Measurements from ENCODE around the gene HMOX1. TPM values are rescaled to one million over a fixed set of nuclear protein-coding genes. Genes with fewer than 3 reads are reported as not detected.

The HMOX1 gene
- total and polyA plus RNA-seq, 2 of the 8 experiments (the other 6 are each of a cell fraction or from before 2014, with no cell fraction given), result 25.0 to 41.6 TPM

GRCh38 chr22:35342390-35342789 lies 38.5 kb upstream of the HMOX1 start:
- ChIA-PET CTCF (ENCODE audit: partially characterized antibody) (interaction anchor here (1.9 kb wide), 1 partner anchor 9 kb away, joined by 8 read pairs; no protein-coding TSS in a partner anchor), POLR2A (ENCODE audit: partially characterized antibody) (interaction anchor here (1.5 kb wide), 1 partner anchor 14 kb away, joined by 5 read pairs; no protein-coding TSS in a partner anchor)
- Histone ChIP-seq H3K23me2 (ENCODE audit: low read depth, low read length) (peaks cover 15% of the 10 kb centered on the region), H3K4ac (replicated peaks; ENCODE audit: insufficient read length, low read depth, low read length) (no peak overlapping the region), H2BK20ac (ENCODE audit: low read length) (no peak overlapping the region), H3K36me3 (ENCODE audit: control insufficient read depth in 2 of 4, insufficient read depth in 4 of 4, low read length in 3 of 4) (peaks cover 0 to 14% (median 2%) of the 10 kb centered on the region in 4 experiments; a peak in 4 of 8 replicates), H4K91ac (replicated peaks; ENCODE audit: insufficient read length, low read length) (no peak overlapping the region), H2BK12ac (ENCODE audit: low read depth, low read length) (no peak overlapping the region), H3K14ac (ENCODE audit: insufficient read length) (no peak overlapping the region), H3K9me3 (ENCODE audit: insufficient read depth in 2 of 2, low read depth in 1 of 2, low read length in 1 of 2) (no peaks in the 10 kb centered on the region), H3K9ac (replicated peaks in 1 of 4; ENCODE audit: extremely low read depth in 1 of 4, low read depth in 3 of 4, low read length in 3 of 4) (no peak overlapping the region), H2BK15ac (ENCODE audit: low read length) (no peak overlapping the region), H3K27me3 (replicated peaks in 1 of 4; ENCODE audit: control insufficient read depth in 3 of 4, extremely low read depth in 1 of 4, insufficient read depth in 3 of 4, low read length in 3 of 4) (no peaks in the 10 kb centered on the region), H4K5ac (ENCODE audit: insufficient read length, low read depth, low read length) (no peak overlapping the region), H4K20me1 (replicated peaks in 1 of 2; ENCODE audit: control insufficient read depth in 1 of 2, insufficient read depth in 2 of 2, low read length in 2 of 2) (peaks cover 1 to 16% of the 10 kb centered on the region in 2 experiments), H3K56ac (replicated peaks; ENCODE audit: insufficient read length, low read depth, low read length) (peak overlapping the region; percentile 99), H3K23ac (ENCODE audit: insufficient read length) (no peak overlapping the region), H3K79me2 (ENCODE audit: control insufficient read depth in 1 of 2, insufficient read depth in 2 of 2, low read length in 2 of 2) (no peaks in the 10 kb centered on the region), H2BK120ac (replicated peaks; ENCODE audit: low read depth, low read length) (no peak overlapping the region), H3K27ac (ENCODE audit: low read depth, low read length) (no peak overlapping the region), H4K8ac (ENCODE audit: extremely low read depth, insufficient read depth, low read length) (no peak overlapping the region), H2AK5ac (ENCODE audit: low read depth, low read length) (no peak overlapping the region), H2BK5ac (ENCODE audit: low read depth, low read length) (no peak overlapping the region), H3K18ac (ENCODE audit: extremely low read depth, low read length) (no peak overlapping the region), H3K79me1 (ENCODE audit: low read depth, low read length) (no peaks in the 10 kb centered on the region), H3K4me1 (replicated peaks in 1 of 4; ENCODE audit: control insufficient read depth in 3 of 4, insufficient read depth in 4 of 4, low read length in 3 of 4) (no peaks in the 10 kb centered on the region; a peak in 1 of 7 replicates), H3K4me2 (ENCODE audit: insufficient read depth in 1 of 2, low read depth in 2 of 2, low read length in 2 of 2) (no peak overlapping the region), H2AFZ (ENCODE audit: low read length) (no peak overlapping the region), H3K4me3 (ENCODE audit: extremely low read depth in 1 of 4, insufficient read depth in 2 of 4, low read depth in 3 of 4, low read length in 4 of 4) (no peak overlapping the region)
- no peak for FAIRE-seq
- TF ChIP-seq JUND (IDR thresholded peaks at IDR 0.05; ENCODE audit: low read length), result no peak
- DNase-seq (ENCODE audit: low read depth in 1 of 2, low spot score in 2 of 2), result no peak
- 86% methylated on average over 4 of the region's 4 CpGs; no CpG with 5 or more reads in 1 of the 2 experiments for WGBS, 2 experiments (ENCODE audit: extremely low coverage in 1 of 2, insufficient coverage in 1 of 2, insufficient read length in 1 of 2, insufficient replicate concordance in 2 of 2, low coverage in 1 of 2, low lambda C conversion rate in 2 of 2, missing lambda C conversion rate in 1 of 2)
